AG04449 (cell line): ENCODE measurements around the gene POLR3B.

Experiments
- CTCF ChIA-PET: fragments of 350-600 bp; formaldehyde crosslinking; extraction: SDS; loops from one replicate; lab custom pipeline; 2021; ENCODE audit warnings: antibody characterized with exemption; lab: Yijun Ruan, JAX
- POLR2A ChIA-PET: fragments of 400-600, 350-600 bp; formaldehyde crosslinking; extraction: SDS; loops from one replicate; lab custom pipeline; 2020; ENCODE audit warnings: antibody characterized with exemption, inconsistent platforms; lab: Yijun Ruan, JAX
- DNase-seq: peaks from one replicate; pipeline ENCODE4 v3.0.0-alpha.2; 2010; ENCODE audit warnings: low read depth, low spot score
- H3K4me3 ChIP-seq: 2 replicates; pipeline ENCODE4 v1.5.1; 2011; ENCODE audit warnings: low read depth, mild to moderate bottlenecking, control low read depth, low read length
- CTCF ChIP-seq: IDR thresholded peaks from one replicate; pipeline ENCODE4 v1.5.1; 2011; ENCODE audit warnings: mild to moderate bottlenecking, moderate library complexity, low read length, control low read depth, inconsistent platforms; ENCODE audit not compliant: insufficient read depth; ENCODE audit errors: missing control alignments

POLR3B gene

GRCh38 chr12:106333756-106334155 is 23.8 kb upstream of the POLR3B start:
- ChIA-PET POLR2A (no interaction called here), CTCF (interaction anchor here (1.9 kb wide), 1 partner anchor 12 kb away, joined by 5 read pairs; no protein-coding TSS in a partner anchor)
- H3K4me3 ChIP-seq, result no peak overlapping the region
- no peak for DNase-seq
- no peak for TF ChIP-seq CTCF

- TF ChIP-seq CTCF, result no peak
- POLR2A ChIA-PET, result interaction anchor here (0.8 kb wide), 1 partner anchor 17 kb away, joined by 3 read pairs; no protein-coding TSS in a partner anchor
- H3K4me3 ChIP-seq, result no peak overlapping the region
- DNase-seq, result no peak
- CTCF ChIA-PET, result interaction anchor here (0.7 to 7.0 kb wide), 3 partner anchors 9 to 109 kb away, joined by 3 to 88 read pairs (median 4); partner anchors contain the start of gene POLR3B
Measured at GRCh38 chr12:106341086-106341877, 16.3 kb upstream of the POLR3B start.

GRCh38 chr12:106342397-106343213 is 14.9 kb upstream of the POLR3B start:
- TF ChIP-seq CTCF, result no peak
- no peak overlapping the region for H3K4me3 ChIP-seq
- CTCF ChIA-PET, result interaction anchor here (0.8 to 7.0 kb wide), 2 partner anchors 13 to 116 kb away, joined by 3 to 88 read pairs; partner anchors contain the start of gene POLR3B
- POLR2A ChIA-PET, result no interaction called here
- DNase-seq, result no peak

- CTCF ChIA-PET, result interaction anchor here (0.8 to 7.0 kb wide), 2 partner anchors 12 to 116 kb away, joined by 3 to 88 read pairs; partner anchors contain the start of gene POLR3B
- no peak overlapping the region for H3K4me3 ChIP-seq
- POLR2A ChIA-PET, result no interaction called here
- TF ChIP-seq CTCF, result no peak
- DNase-seq, result no peak
Measured at GRCh38 chr12:106343214-106343528, 14.4 kb upstream of the POLR3B start.

GRCh38 chr12:106344131-106344530 is 13.4 kb upstream of the POLR3B start:
- H3K4me3 ChIP-seq, result no peak overlapping the region
- no peak for DNase-seq
- CTCF ChIA-PET, result interaction anchor here (2.9 to 7.0 kb wide), 2 partner anchors 12 to 117 kb away, joined by 28 to 88 read pairs; partner anchors contain the start of gene POLR3B
- TF ChIP-seq CTCF, result no peak
- POLR2A ChIA-PET, result no interaction called here
